ENCODE data around the gene THAP12. TPM values are rescaled to one million over a fixed set of nuclear protein-coding genes. Genes with fewer than 3 reads are reported as not detected.

The THAP12 gene
- total RNA-seq, 4 donors from 2014 or later: 19.1 to 28.5 (median 23.6) TPM

DNA sequence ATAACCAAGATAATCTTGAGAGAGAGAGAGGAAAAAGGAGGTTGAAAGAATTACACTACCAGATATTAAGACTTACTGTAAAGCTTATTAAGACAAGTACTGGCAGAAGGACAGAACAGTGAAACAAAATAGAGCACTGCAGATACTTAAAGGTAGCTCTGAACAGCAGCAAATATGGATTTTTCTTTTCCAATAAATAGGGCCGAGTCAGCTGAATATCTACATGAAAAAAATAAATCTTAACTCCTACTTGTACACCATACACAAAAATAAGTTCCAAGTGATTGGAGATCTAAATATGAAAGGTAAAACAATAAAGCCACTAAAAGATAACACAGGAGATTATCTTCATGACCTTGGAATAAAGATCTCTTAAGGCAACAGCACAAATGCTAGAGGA, 12.4 kb downstream of the THAP12 start:
- WGBS: 88% methylated on average over 1 of the region's 1 CpG

GRCh38 chr11:76365038-76365679, 15.8 kb downstream of the THAP12 start:
- no peak for DNase-seq (ENCODE audit: low spot score in 2 of 2)
- H3K36me3 ChIP-seq: peaks cover 8% of the 10 kb centered on the region
- no peak for TF ChIP-seq POLR2AphosphoS5 (IDR thresholded peaks at IDR 0.05)
- H3K27me3 ChIP-seq: no peaks in the 10 kb centered on the region
- H3K4me1 ChIP-seq: peaks cover 2% of the 10 kb centered on the region
- WGBS: 92% methylated on average over 16 of the region's 16 CpGs
- no peak overlapping the region for H3K27ac ChIP-seq
- no peak overlapping the region for H3K4me3 ChIP-seq
- H3K9me3 ChIP-seq: no peaks in the 10 kb centered on the region

More for the DNA sequence above, 12.4 kb downstream of the THAP12 start:
- peaks cover 9% of the 10 kb centered on the region for H3K4me1 ChIP-seq
- H3K9me3 ChIP-seq: no peaks in the 10 kb centered on the region
- H3K27ac ChIP-seq: no peak overlapping the region
- TF ChIP-seq EP300 (IDR thresholded peaks at IDR 0.05): no peak
- no peak for TF ChIP-seq POLR2A (IDR thresholded peaks at IDR 0.05)
- no peak for TF ChIP-seq CTCF (IDR thresholded peaks at IDR 0.05)
- TF ChIP-seq POLR2AphosphoS5 (IDR thresholded peaks at IDR 0.05): no peak
- no peaks in the 10 kb centered on the region for H3K27me3 ChIP-seq
- no peak for DNase-seq (ENCODE audit: low spot score in 2 of 2)
- peaks cover 8% of the 10 kb centered on the region for H3K36me3 ChIP-seq
- no peak overlapping the region for H3K4me3 ChIP-seq

DNA sequence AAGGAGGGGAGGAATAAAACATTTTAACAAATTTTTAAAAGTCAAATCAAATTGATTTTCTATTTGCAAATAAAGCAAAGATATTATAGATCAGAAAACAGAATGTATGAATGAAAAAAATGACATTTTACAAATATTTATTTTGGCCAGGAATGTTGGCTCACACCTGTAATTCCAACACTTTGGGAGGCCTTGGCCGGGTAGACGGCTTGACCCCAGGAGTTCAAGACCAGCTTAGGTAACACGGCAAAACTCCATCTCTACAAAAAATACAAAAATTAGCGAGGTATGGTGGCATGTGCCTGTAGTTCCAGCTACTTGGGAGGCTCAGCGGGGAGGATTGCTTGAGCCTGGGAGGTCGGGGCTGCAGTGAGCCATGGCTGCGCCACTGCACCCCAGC, 18.2 kb downstream of the THAP12 start:
- Histone ChIP-seq H3K4me1 (peaks cover 2% of the 10 kb centered on the region), H3K27me3 (no peaks in the 10 kb centered on the region), H3K4me3 (no peak overlapping the region), H3K9me3 (no peaks in the 10 kb centered on the region), H3K36me3 (peaks cover 17% of the 10 kb centered on the region), H3K27ac (no peak overlapping the region)
- 94% methylated on average over 7 of the region's 7 CpGs for WGBS
- no peak for DNase-seq (ENCODE audit: low spot score in 2 of 2)
- TF ChIP-seq POLR2AphosphoS5 (IDR thresholded peaks at IDR 0.05) (no peak), POLR2A (IDR thresholded peaks at IDR 0.05) (no peak)

- Histone ChIP-seq H3K36me3 (peaks cover 17% of the 10 kb centered on the region), H3K4me1 (no peaks in the 10 kb centered on the region), H3K27ac (no peak overlapping the region), H3K4me3 (no peak overlapping the region), H3K27me3 (no peaks in the 10 kb centered on the region), H3K9me3 (no peaks in the 10 kb centered on the region)
- no peak for DNase-seq (ENCODE audit: low spot score in 2 of 2)
- TF ChIP-seq POLR2AphosphoS5 (IDR thresholded peaks at IDR 0.05) (no peak), EP300 (IDR thresholded peaks at IDR 0.05) (no peak), CTCF (IDR thresholded peaks at IDR 0.05) (no peak), POLR2A (IDR thresholded peaks at IDR 0.05) (no peak)
- 50% methylated on average over 2 of the region's 2 CpGs for WGBS
These were observed 19.2 kb downstream of the THAP12 start for GRCh38 chr11:76361776-76362175.

GRCh38 chr11:76361374-76361773, 19.6 kb downstream of the THAP12 start:
- no peaks in the 10 kb centered on the region for H3K9me3 ChIP-seq
- TF ChIP-seq POLR2A (IDR thresholded peaks at IDR 0.05): no peak
- no peak for TF ChIP-seq CTCF (IDR thresholded peaks at IDR 0.05)
- no peak for TF ChIP-seq POLR2AphosphoS5 (IDR thresholded peaks at IDR 0.05)
- TF ChIP-seq EP300 (IDR thresholded peaks at IDR 0.05): no peak
- peaks cover 18% of the 10 kb centered on the region for H3K36me3 ChIP-seq
- H3K27ac ChIP-seq: no peak overlapping the region
- no peaks in the 10 kb centered on the region for H3K27me3 ChIP-seq
- no peak for DNase-seq (ENCODE audit: low spot score in 2 of 2)
- H3K4me1 ChIP-seq: no peaks in the 10 kb centered on the region
- no peak overlapping the region for H3K4me3 ChIP-seq

GRCh38 chr11:76355172-76355571, 25.8 kb downstream of the THAP12 start:
- Histone ChIP-seq H3K4me1 (no peaks in the 10 kb centered on the region), H3K27me3 (no peaks in the 10 kb centered on the region), H3K9me3 (peaks cover 8% of the 10 kb centered on the region), H3K4me3 (no peak overlapping the region), H3K36me3 (peaks cover 49% of the 10 kb centered on the region), H3K27ac (no peak overlapping the region)
- no peak for DNase-seq (ENCODE audit: low spot score in 2 of 2)
- 91% methylated on average over 1 of the region's 1 CpG for WGBS
- TF ChIP-seq POLR2A (IDR thresholded peaks at IDR 0.05) (no peak), EP300 (IDR thresholded peaks at IDR 0.05) (no peak), POLR2AphosphoS5 (IDR thresholded peaks at IDR 0.05) (no peak), CTCF (IDR thresholded peaks at IDR 0.05) (no peak)
